GM12878 (cell line): Measurements from ENCODE around the gene CCDC51. TPM values are rescaled to one million over a fixed set of nuclear protein-coding genes. Genes with fewer than 3 reads are reported as not detected.
"Not testable (repeated sequence)": the region's sequence is repeated elsewhere in the genome, so short reads cannot be mapped to it uniquely, and the experiment has no call there.

Source experiments
- ATAC-seq: fragments of 200-7000 bp; cut with Tn5 transposase; 3 replicates; pipeline ENCODE4 v1.9.1; 2020; ENCODE audit warnings: mild to moderate bottlenecking, moderate library complexity
- BruUV-seq: library from RNA; stranded (reverse); fragments of 400-500 nt; replicated peaks from 2 replicates; lab custom pipeline; 2021; lab: Mats Ljungman, UMichigan
- CTCF ChIA-PET: fragments of 300-600 bp; sonication (Branson Sonifier 250); formaldehyde crosslinking; extraction: SDS; loops from one replicate; lab custom pipeline; 2021; ENCODE audit warnings: inconsistent platforms; lab: Yijun Ruan, JAX
- POLR2A ChIA-PET: fragments of 350-600 bp; formaldehyde crosslinking; extraction: SDS; loops from one replicate; lab custom pipeline; 2021; ENCODE audit warnings: inconsistent platforms; lab: Charles Lee
- RAD21 ChIA-PET: fragments of 300-600 bp; sonication (Branson Sonifier 250); formaldehyde crosslinking; loops from one replicate; lab custom pipeline; 2023; ENCODE audit warnings: antibody characterized with exemption; ENCODE audit not compliant: unreplicated experiment; lab: Charles Lee
- SMC1A ChIA-PET: fragments of 300-600 bp; sonication (Branson Sonifier 250); formaldehyde crosslinking; loops from one replicate; lab custom pipeline; 2023; ENCODE audit not compliant: unreplicated experiment, uncharacterized antibody; lab: Charles Lee
- DNase-seq: peaks from one replicate; pipeline ENCODE4 v3.0.0-alpha.2; 2011; ENCODE audit warnings: low read depth, low spot score
- FAIRE-seq: peaks from 3 replicates; lab custom pipeline; 2011; peaks lifted over from hg19 to GRCh38; lab: Jason Lieb, UNC
- H2AFZ ChIP-seq: 2 replicates; pipeline ENCODE4 v1.6.0; 2011; ENCODE audit warnings: low read depth, low read length, control low read depth; ENCODE audit not compliant: control insufficient read depth
- H3K27ac ChIP-seq: 2 replicates; pipeline ENCODE4 v1.5.1; 2011; ENCODE audit warnings: control low read depth; ENCODE audit not compliant: control insufficient read depth, insufficient read depth
- H3K27me3 ChIP-seq, 2 experiments: replicated peaks in 1 of 2; 2 replicates each; pipeline versions ENCODE4 v1.6.0 to v1.6.1; 2011; ENCODE audit warnings: low read length in 1 of 2; ENCODE audit not compliant: control insufficient read depth in 2 of 2, insufficient read depth in 2 of 2
- H3K36me3 ChIP-seq, 2 experiments: 2 replicates each; pipeline ENCODE4 v1.5.1; 2011; ENCODE audit warnings: low read length in 1 of 2; ENCODE audit not compliant: control insufficient read depth in 2 of 2, insufficient read depth in 2 of 2
- H3K4me1 ChIP-seq: 2 replicates; pipeline ENCODE4 v1.6.1; 2011; ENCODE audit warnings: mild to moderate bottlenecking, low read length, moderate library complexity, mixed read lengths; ENCODE audit not compliant: control insufficient read depth, insufficient read depth
- H3K4me2 ChIP-seq: 2 replicates; pipeline ENCODE4 v1.6.0; 2011; ENCODE audit warnings: control low read depth; ENCODE audit not compliant: control insufficient read depth, insufficient read depth
- H3K4me3 ChIP-seq: fragments of 200-600 bp; sonication (generic); 2 replicates; pipeline ENCODE4 v1.5.1; 2016
- H3K79me2 ChIP-seq: 2 replicates; pipeline ENCODE4 v1.6.0; 2011; ENCODE audit warnings: low read length; ENCODE audit not compliant: control insufficient read depth, insufficient read depth
- H3K9ac ChIP-seq: 2 replicates; pipeline ENCODE4 v1.8.0; 2011; ENCODE audit warnings: low read length, control low read depth, mixed read lengths; ENCODE audit not compliant: control insufficient read depth, insufficient read depth
- H3K9me3 ChIP-seq: replicated peaks from 3 replicates; pipeline ENCODE4 v1.5.1; 2011; ENCODE audit warnings: mild to moderate bottlenecking, low read length; ENCODE audit not compliant: control insufficient read depth, insufficient read depth
- H4K20me1 ChIP-seq: 2 replicates; pipeline ENCODE4 v1.6.0; 2011; ENCODE audit not compliant: control insufficient read depth, insufficient read depth
- ESRRA ChIP-seq: IDR thresholded peaks from 2 replicates; pipeline ENCODE4 v1.6.1; 2012; ENCODE audit warnings: mild to moderate bottlenecking, low read length, improper control_type of control experiment
- MEF2A ChIP-seq: IDR thresholded peaks from 2 replicates; pipeline ENCODE4 v1.6.1; 2011; ENCODE audit warnings: low read depth, mild to moderate bottlenecking, low read length, moderate library complexity; ENCODE audit not compliant: insufficient read depth
- MLLT1 ChIP-seq: fragments of 450-650 bp; IDR thresholded peaks from 2 replicates; pipeline ENCODE4 v1.6.1; 2016; ENCODE audit warnings: mild to moderate bottlenecking
- STAT1 ChIP-seq: fragments of 450-650 bp; conservative IDR thresholded peaks from 2 replicates; pipeline ENCODE4 v1.6.1; 2014; ENCODE audit warnings: antibody characterized with exemption, mild to moderate bottlenecking
- WGBS: methylation state at CpG from one replicate; pipeline ENCODE4 v1.1.6; 2016; ENCODE audit warnings: low lambda C conversion rate; ENCODE audit not compliant: insufficient replicate concordance, insufficient coverage; ENCODE audit errors: missing lambda C conversion rate; 5-methylcytosine and 5-hydroxymethylcytosine counted together
- in situ Hi-C: fragments of 300-500 bp; cut with MboI; formaldehyde crosslinking; loops from 9 replicates; pipeline ENCODE4 v1.14.3; 2018; ENCODE audit warnings: mixed read lengths
- intact Hi-C: fragments of 100-400 bp; cut with micrococcal nuclease; formaldehyde crosslinking; loops from one replicate; pipeline ENCODE4 v1.14.2; 2022; ENCODE audit not compliant: unreplicated experiment
- polyA plus RNA-seq, 11 experiments: library from polyadenylated mRNA; depleted of rRNA in 4 of 11; unstranded in 6 of 11; stranded (reverse) in 5 of 11; fragments of >200 nt; fragmentation: Nextera tagmentation in 4 of 11; fragmentation: Illumina TruSeq in 1 of 11; extraction: Ambion mirVana in 4 of 11; extraction: Trizol in 1 of 11; gene quantifications; 1 replicate in 1 of 11; 2 replicates in 10 of 11; pipeline versions ENCODE4 v1.2.1 to v1.2.3, GENCODE V29; 2011 to 2016; ENCODE audit warnings: inconsistent platforms in 2 of 11, missing spikeins in 2 of 11, low read depth in 1 of 11
- total RNA-seq, 4 experiments: library from RNA; depleted of rRNA in 3 of 4; stranded (reverse); fragments of >200 nt in 3 of 4; fragmentation: Illumina TruSeq in 1 of 4; extraction: Trizol in 1 of 4; gene quantifications; 2 replicates each; pipeline versions ENCODE4 v1.2.1 to v1.2.3, GENCODE V29; 2013 to 2021

The CCDC51 gene
- total and polyA plus RNA-seq, 10 of the 15 experiments (the other 5 are each of a cell fraction or from before 2014, with no cell fraction given), result 10.6 to 54.9 (median 28.5) TPM

GRCh38 chr3:48486952-48487351, 47.0 kb upstream of the CCDC51 start:
- ChIA-PET SMC1A (no interaction called here), CTCF (interaction anchor here (0.7 to 1.3 kb wide), 2 partner anchors 62 to 648 kb away, joined by 3 read pairs; no protein-coding TSS in a partner anchor), POLR2A (no interaction called here), RAD21 (no interaction called here)
- Histone ChIP-seq H3K4me2 (no peak overlapping the region), H4K20me1 (no peaks in the 10 kb centered on the region), H2AFZ (no peak overlapping the region), H3K4me3 (no peak overlapping the region), H3K27ac (no peak overlapping the region), H3K9me3 (no peaks in the 10 kb centered on the region), H3K27me3 (no peaks in the 10 kb centered on the region), H3K79me2 (no peaks in the 10 kb centered on the region), H3K4me1 (no peaks in the 10 kb centered on the region), H3K36me3 (no peaks in the 10 kb centered on the region), H3K9ac (no peak overlapping the region)
- ATAC-seq, result no peak
- no peak for DNase-seq
- in situ Hi-C loops (no loop called here), intact Hi-C loops (no loop called here)
- no peak for FAIRE-seq
- BruUV-seq, result no TSS peak
- WGBS, result 97% methylated on average over 5 of the region's 5 CpGs
- TF ChIP-seq STAT1, result no peak
- no peak for TF ChIP-seq MLLT1
- TF ChIP-seq MEF2A, result no peak
- no peak for TF ChIP-seq ESRRA

- H3K9me3 ChIP-seq, H3K79me2 ChIP-seq, RAD21 ChIA-PET, BruUV-seq, FAIRE-seq, SMC1A ChIA-PET, H3K27ac ChIP-seq, H4K20me1 ChIP-seq, in situ Hi-C loops, H3K27me3 ChIP-seq, H3K9ac ChIP-seq, H3K4me2 ChIP-seq, H3K4me3 ChIP-seq, H2AFZ ChIP-seq, H3K36me3 ChIP-seq, ATAC-seq, intact Hi-C loops, DNase-seq: not testable (repeated sequence)
- CTCF ChIA-PET, result interaction anchor here (1.2 kb wide), 1 partner anchor 10 kb away, joined by 4 read pairs; no protein-coding TSS in a partner anchor
- POLR2A ChIA-PET, result interaction anchor here (0.7 kb wide), 1 partner anchor 13 kb away, joined by 4 read pairs; no protein-coding TSS in a partner anchor
- WGBS, result 76% methylated on average over 6 of the region's 6 CpGs
- peaks cover 14% of the 10 kb centered on the region for H3K4me1 ChIP-seq
Observed at GRCh38 chr3:48482822-48483221, 42.9 kb upstream of the CCDC51 start.

- ATAC-seq, H3K4me2 ChIP-seq, CTCF ChIA-PET, in situ Hi-C loops, RAD21 ChIA-PET, H3K27me3 ChIP-seq, BruUV-seq, H4K20me1 ChIP-seq, H3K36me3 ChIP-seq, H3K79me2 ChIP-seq, intact Hi-C loops, DNase-seq, H3K4me3 ChIP-seq, H3K9me3 ChIP-seq, H3K9ac ChIP-seq, H2AFZ ChIP-seq, H3K27ac ChIP-seq, FAIRE-seq, POLR2A ChIA-PET: not testable (repeated sequence)
- SMC1A ChIA-PET, result interaction anchor here (1.1 kb wide), 1 partner anchor 45 kb away, joined by 3 read pairs; no protein-coding TSS in a partner anchor
- whole genome bisulfite sequencing, result 97% methylated on average over 11 of the region's 11 CpGs
- peaks cover 14% of the 10 kb centered on the region for H3K4me1 ChIP-seq
Observed at GRCh38 chr3:48480891-48481290, 41.0 kb upstream of the CCDC51 start.
